Left ventricle myocardium inferior (tissue), 1 donor: ENCODE results near the gene ARSJ. TPM values are rescaled to one million over a fixed set of nuclear protein-coding genes. Genes with fewer than 3 reads are reported as not detected.

ENCODE experiments used
- DNase-seq: peaks from one replicate; pipeline ENCODE4 v3.0.0-alpha.2; 2020
- H3K27ac ChIP-seq: fragments of 200-600 bp; replicated peaks from 2 replicates; pipeline ENCODE4 v1.8.0; 2021
- H3K27me3 ChIP-seq: fragments of 200-600 bp; 2 replicates; pipeline ENCODE4 v1.8.0; 2021; ENCODE audit warnings: low read depth
- H3K36me3 ChIP-seq: fragments of 200-600 bp; 2 replicates; pipeline ENCODE4 v1.8.0; 2021
- H3K4me1 ChIP-seq: fragments of 200-600 bp; 2 replicates; pipeline ENCODE4 v1.8.0; 2021
- H3K4me3 ChIP-seq: fragments of 200-600 bp; 2 replicates; pipeline ENCODE4 v1.8.0; 2021; ENCODE audit warnings: mild to moderate bottlenecking, moderate library complexity
- H3K9me3 ChIP-seq: fragments of 200-600 bp; replicated peaks from 2 replicates; pipeline ENCODE4 v1.8.0; 2021
- intact Hi-C: fragments of 100-400 bp; cut with micrococcal nuclease; formaldehyde crosslinking; loops from one replicate; pipeline ENCODE4 v1.11.0; 2022
- total RNA-seq: library from RNA; stranded (reverse); fragmentation: NEBNext Ultra II Directional; extraction: Animal tissue kit (Norgen Biotek cat#: 25700); gene quantifications from one replicate; pipeline ENCODE4 v1.2.1, GENCODE V29; 2021
- TF ChIP-seq, protein P1 (sequence below): fragments of 200-600 bp; IDR thresholded peaks from 2 replicates; pipeline ENCODE4 v1.8.0; 2021; ENCODE audit warnings: antibody characterized with exemption, mild to moderate bottlenecking, borderline replicate concordance
- donor health status: DM: no; HTN: yes; CAD: no; lungs with severe emphysema.

The ARSJ gene
- total RNA-seq, 1 donor from 2014 or later: 1.2 TPM

DNA sequence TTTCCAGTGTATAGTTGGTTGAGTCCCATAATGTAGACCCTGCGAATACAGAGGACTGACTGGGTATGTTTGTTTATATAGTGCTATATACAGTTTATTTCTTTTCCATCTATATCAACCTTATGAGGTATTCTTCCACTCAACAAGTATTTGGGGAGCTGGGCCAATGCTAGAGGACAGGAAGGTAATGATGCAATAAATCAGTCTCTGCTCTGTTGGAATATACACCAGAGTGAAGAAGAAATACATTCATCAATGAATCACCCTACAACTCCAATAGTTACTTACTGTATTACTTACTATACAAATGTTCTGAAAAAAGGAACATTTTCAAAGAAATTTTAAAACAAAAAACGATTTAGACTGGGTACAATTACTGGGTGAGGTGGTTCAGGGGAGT is 2.1 kb upstream of the ARSJ start:
- Histone ChIP-seq H3K27ac (no peak overlapping the region), H3K4me3 (no peak overlapping the region), H3K36me3 (no peaks in the 10 kb centered on the region), H3K27me3 (peaks cover 49% of the 10 kb centered on the region), H3K9me3 (no peaks in the 10 kb centered on the region), H3K4me1 (peaks cover 19% of the 10 kb centered on the region)
- no peak for DNase-seq
- TF ChIP-seq, protein P1, sequence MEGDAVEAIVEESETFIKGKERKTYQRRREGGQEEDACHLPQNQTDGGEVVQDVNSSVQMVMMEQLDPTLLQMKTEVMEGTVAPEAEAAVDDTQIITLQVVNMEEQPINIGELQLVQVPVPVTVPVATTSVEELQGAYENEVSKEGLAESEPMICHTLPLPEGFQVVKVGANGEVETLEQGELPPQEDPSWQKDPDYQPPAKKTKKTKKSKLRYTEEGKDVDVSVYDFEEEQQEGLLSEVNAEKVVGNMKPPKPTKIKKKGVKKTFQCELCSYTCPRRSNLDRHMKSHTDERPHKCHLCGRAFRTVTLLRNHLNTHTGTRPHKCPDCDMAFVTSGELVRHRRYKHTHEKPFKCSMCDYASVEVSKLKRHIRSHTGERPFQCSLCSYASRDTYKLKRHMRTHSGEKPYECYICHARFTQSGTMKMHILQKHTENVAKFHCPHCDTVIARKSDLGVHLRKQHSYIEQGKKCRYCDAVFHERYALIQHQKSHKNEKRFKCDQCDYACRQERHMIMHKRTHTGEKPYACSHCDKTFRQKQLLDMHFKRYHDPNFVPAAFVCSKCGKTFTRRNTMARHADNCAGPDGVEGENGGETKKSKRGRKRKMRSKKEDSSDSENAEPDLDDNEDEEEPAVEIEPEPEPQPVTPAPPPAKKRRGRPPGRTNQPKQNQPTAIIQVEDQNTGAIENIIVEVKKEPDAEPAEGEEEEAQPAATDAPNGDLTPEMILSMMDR: no peak
- intact Hi-C loops: no loop called here

DNA sequence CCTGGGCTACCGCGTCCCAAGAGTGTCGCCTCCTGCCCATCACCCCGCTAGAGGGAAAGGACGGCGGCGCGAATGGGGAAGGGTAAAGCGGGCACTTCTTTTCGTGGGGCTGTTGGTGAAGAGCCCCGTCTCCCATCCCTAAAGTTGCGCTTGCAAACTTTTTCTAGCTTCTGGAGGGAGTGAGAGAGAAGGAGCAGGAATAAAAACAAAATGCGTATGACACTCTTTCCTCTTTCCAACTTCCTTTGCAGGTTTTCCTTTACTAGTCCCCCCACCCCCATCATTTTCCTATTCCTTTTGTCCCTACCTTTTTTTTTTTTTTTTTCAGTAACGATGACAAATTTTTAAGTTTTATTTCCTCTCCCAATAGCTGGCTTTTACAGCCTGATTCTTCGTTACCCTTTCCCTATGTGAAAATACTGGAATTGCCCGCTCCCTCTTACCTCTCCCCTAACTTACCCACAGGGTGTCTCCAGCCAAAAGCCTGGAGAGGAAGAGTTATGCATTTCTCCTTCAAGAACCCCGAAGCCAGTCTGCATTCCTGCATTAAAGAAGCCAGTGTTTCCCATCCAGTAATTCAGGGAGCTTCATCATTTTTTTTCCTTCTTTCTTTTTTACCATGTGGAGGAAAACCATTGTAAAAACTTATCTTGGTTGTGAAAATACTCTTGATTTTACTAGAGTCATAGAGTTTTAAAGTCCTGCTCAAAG is 613 bp upstream of the ARSJ start:
- TF ChIP-seq, protein P1: no peak
- no peak for DNase-seq
- intact Hi-C loops: no loop called here
- Histone ChIP-seq H3K9me3 (no peaks in the 10 kb centered on the region), H3K4me3 (peak overlapping the region; percentile 70), H3K4me1 (peaks cover 19% of the 10 kb centered on the region), H3K27me3 (peaks cover 44% of the 10 kb centered on the region), H3K36me3 (no peaks in the 10 kb centered on the region), H3K27ac (peak overlapping the region; percentile 73)

DNA sequence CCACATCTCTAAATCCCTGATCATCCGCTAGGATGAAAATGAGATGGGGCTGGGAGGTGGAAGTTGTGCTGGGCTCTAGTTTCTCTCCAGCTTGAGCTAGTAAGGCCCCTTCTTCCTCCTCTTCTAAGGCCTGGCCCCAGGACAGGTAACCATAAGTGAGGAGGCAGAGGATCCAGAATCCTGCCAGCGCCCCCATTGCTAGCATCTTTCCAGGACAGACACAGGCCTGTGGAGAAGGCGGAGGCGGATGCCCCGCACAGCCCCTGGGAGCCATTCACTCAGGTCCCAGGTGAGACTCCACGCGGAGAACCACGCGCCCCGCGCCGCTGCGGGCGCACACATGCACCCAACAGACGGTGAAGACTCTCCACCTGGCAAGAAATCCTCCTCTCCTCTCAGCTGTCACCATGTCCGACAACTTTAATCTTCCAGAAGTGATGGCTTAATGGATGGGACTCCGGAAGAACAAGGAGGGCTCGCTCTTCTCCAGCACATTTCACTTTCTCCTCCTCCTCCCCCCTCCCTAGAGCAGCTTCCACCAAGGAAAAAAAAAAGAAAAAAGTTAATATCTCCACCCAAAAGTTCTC is 793 bp downstream of the ARSJ start:
- Histone ChIP-seq H3K36me3 (no peaks in the 10 kb centered on the region), H3K9me3 (peaks cover 14% of the 10 kb centered on the region), H3K27ac (peak overlapping the region; percentile 73), H3K4me1 (peaks cover 19% of the 10 kb centered on the region), H3K27me3 (peaks cover 44% of the 10 kb centered on the region), H3K4me3 (peak overlapping the region; percentile 70)
- intact Hi-C loops: no loop called here
- no peak for DNase-seq
- TF ChIP-seq, protein P1: no peak

DNA sequence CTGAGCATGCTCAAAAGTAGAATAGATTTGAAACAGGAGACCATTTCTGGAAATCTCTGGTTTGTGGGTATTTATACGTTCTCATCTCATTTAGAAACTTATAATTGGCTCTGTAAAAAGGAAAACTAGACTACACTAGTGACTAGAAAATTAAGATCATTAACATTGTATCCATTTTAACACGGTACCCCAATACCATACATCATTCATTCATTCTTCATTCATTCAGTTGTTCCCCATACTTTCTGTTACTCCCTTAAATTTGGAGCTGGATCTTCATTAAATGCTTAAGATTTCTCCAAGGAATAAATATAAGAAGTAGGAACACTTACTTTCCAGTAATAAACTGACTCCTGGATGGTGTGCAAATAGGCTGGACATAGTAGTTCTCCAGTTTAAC is 1.3 kb downstream of the ARSJ start:
- H3K4me1 ChIP-seq: peaks cover 19% of the 10 kb centered on the region
- H3K4me3 ChIP-seq: peak overlapping the region; percentile 70
- TF ChIP-seq, protein P1: no peak
- intact Hi-C loops: no loop called here
- DNase-seq: no peak
- no peaks in the 10 kb centered on the region for H3K36me3 ChIP-seq
- H3K9me3 ChIP-seq: peaks cover 16% of the 10 kb centered on the region
- peak overlapping the region; percentile 73 for H3K27ac ChIP-seq
- peaks cover 40% of the 10 kb centered on the region for H3K27me3 ChIP-seq

DNA sequence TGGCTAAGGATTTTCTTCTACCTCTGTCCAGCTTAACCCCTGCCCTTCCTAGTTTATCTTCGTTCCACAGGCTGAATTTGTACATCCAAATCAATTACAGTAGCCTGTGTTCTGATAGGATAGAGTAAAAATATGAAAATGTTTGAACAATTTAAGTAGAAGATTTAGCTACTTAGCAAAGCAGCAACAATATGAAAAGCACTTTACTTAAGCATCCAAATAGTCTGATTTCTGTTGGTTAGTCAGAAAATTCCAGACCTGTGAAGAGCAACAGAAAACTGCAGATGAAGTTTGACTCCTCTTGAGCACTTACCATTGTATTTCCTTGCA is 2.0 kb downstream of the ARSJ start:
- H3K27me3 ChIP-seq: peaks cover 40% of the 10 kb centered on the region
- peak overlapping the region; percentile 70 for H3K4me3 ChIP-seq
- intact Hi-C loops: no loop called here
- no peak for DNase-seq
- TF ChIP-seq, protein P1: no peak
- peak overlapping the region; percentile 73 for H3K27ac ChIP-seq
- no peaks in the 10 kb centered on the region for H3K36me3 ChIP-seq
- H3K9me3 ChIP-seq: peaks cover 16% of the 10 kb centered on the region
- H3K4me1 ChIP-seq: peaks cover 19% of the 10 kb centered on the region
